Stimulated activated CD8-positive, alpha-beta memory T cell treated with anti-CD3 and anti-CD28 coated beads, Interleukin-7, amount 100 ng/mL, for 48 hours (primary cell): Measurements from ENCODE around the gene ZBED4.

Experiments
- DNase-seq, 2 donors: peaks; one replicate each; pipeline ENCODE4 v3.0.0-alpha.2; 2020; ENCODE audit warnings: low read depth in 1 of 2; ENCODE audit errors: extremely low read depth in 1 of 2

ZBED4 gene

DNA sequence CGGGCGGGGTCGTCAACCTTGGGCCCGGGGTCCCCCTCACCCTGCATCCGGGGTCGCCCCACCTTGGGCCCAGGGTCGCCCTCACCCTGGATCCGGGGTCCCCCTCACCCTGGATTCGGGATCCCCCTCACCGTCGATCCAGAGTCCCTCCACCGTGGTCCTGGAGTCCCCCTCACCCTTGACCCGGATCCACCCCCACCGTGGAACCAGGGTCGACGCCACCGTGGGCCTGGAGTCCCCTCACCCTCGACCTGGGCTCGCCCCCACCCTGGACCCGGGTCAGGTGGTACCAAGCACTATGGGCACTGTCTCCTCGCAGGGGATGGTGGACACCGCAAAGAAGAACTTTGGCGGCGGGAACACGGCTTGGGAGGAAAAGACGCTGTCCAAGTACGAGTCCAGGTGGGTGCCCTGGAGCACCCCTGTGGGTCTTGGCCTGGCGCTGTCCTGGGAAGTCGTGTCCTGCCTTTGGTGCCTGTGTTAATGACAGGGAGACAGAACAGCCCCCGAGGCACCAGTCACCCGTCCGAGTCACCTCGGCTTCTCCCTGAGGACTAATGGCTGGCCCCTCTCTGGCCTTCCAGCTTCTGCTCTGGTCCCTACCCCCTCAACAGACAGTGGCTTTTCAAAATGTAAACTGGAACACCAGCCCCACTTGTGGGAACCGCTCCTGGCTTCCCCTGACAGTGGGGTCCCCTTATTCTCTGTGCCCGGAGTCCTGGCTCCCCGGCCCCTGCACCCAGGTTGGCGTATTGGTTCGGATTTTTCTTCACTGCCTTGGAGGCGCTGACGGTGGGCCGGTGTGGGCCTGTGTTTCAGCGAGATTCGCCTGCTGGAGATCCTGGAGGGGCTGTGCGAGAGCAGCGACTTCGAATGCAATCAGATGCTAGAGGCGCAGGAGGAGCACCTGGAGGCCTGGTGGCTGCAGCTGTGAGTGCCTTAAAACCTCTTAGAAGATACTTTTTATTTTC lies 65.6 kb downstream of the ZBED4 start:
- DNase-seq = no peak

DNA sequence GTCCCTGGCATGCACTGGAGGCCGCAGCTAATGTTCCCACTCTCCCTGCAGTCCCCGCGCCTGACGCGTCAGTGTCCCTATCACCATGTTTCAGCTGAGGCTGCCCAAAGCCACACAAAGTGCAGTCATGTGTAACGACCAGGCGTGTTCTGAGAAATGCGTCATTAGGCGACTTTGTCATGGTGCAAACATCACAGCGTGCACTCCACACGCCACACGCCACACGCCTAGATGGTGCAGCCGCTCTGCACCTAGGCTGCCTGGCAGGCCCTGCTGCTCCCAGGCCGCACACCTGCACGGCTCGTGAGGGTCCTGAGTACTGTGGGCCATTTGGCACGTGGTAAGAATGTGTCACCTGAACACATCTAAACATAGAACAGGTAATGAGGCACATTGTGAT lies 67.2 kb downstream of the ZBED4 start:
- DNase-seq = no peak

DNA sequence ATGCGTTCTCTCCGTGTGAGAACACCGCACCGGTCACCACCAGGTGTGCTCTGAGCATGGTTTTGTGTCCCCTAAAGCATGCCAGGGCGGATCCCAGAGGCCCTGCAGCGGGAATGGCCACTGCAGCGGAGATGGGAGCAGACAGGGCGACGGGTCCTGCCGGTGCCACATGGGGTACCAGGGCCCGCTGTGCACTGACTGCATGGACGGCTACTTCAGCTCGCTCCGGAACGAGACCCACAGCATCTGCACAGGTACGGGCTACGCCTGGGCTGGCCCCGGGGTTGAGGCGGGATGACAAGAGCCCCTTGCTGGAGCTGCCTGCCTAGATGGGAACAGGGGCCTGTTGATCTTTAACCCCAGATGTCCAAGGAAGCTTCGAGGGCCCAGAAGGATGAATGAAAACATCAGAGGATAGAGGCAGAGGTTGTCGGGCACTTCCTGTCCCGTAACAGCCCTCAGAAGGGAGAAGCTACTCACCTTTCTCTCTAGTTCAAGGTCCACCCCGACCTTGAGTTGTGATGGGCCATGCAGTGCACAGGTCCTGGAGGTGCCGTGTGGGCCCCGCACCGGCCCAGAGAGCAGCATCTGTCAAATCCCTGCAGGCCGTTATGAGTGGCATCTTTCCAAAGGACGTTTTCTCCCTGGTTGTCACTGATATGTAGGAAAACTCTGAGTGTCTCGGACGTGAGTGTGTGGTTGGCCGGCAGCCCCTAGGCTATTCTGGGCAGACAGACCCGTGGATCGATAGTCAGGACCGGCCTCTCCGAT lies 68.0 kb downstream of the ZBED4 start:
- DNase-seq = no peak

DNA sequence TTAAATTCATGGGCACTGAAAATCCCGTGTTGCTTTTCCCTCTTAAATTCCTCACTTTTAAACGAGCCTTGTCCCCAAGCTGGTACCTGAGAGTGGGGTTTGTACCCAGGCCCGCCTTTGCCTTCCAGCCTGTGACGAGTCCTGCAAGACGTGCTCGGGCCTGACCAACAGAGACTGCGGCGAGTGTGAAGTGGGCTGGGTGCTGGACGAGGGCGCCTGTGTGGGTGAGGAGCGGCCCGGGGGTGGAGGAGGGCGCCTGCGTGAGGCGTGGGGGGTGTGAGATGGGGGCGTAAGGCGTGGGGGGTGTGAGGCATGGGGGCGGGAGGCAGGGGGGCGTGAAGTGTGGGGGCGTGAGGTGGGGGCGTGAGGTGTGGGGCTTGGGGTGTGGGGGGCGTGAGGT lies 68.8 kb downstream of the ZBED4 start:
- no peak for DNase-seq

DNA sequence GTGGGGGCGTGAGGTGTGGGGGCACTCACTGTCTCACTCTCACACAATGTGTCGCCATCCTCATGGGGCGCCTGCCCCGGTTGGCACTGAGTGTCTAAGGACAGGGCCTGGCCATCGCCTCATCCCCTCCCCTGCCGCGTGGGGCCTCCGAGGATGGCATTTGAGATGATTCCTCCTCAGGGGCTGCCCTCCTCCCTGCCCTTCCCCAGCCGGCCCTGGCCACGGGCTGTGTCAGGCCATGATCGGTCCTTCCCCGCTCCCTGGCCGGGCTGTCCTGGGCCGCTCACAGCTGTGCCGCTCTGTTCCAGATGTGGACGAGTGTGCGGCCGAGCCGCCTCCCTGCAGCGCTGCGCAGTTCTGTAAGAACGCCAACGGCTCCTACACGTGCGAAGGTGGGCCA lies 69.3 kb downstream of the ZBED4 start:
- DNase-seq = no peak

DNA sequence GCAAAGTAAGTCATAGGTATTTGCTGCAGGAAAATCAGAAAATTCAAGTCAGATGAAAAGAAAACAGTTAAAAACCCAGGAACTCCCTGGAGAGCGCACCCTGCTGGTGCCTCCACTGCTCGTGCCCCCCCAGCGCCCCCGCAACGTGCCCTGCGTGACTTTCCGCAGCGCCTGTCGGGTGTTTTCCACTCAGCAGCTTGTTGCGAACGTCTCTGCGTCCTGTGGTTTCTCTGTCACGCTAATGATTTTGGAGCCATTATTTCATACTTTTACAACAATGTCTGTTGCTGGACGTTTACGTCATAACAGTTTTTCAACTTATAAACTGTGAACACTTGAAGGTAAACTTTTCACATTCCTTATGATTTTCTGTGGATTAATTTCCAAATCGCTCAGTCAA lies 69.8 kb downstream of the ZBED4 start:
- DNase-seq = no peak

DNA sequence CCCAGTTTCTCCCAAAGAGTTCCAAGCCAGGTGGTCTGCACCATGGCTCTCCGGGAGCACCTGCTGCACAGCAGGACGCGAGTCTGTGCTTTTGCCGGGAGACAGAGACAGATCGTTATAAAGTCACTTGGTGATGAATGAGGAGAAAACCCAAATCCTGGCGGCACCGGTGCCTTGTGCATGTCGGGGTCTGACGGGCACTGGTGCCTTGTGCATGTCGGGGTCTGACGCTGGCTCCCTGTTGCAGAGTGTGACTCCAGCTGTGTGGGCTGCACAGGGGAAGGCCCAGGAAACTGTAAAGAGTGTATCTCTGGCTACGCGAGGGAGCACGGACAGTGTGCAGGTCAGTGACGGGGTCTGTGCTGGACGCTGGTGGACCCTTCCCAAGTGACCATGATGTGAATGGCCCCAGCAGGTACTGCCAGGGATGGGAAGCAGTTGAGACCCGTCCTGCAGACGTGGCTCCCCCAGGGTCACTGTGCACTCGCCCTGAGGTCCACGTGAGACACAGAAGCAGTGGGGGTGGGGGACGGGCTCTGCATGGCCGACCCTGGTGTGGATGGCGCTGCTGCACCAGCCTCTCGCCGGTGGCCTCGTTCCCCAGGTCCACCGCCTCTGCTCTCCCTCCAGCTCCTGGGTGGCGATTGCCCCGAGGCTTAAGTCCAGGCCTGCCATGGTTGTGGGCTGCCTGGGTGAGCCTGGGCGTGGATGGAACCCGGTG lies 70.6 kb downstream of the ZBED4 start:
- DNase-seq = no peak

DNA sequence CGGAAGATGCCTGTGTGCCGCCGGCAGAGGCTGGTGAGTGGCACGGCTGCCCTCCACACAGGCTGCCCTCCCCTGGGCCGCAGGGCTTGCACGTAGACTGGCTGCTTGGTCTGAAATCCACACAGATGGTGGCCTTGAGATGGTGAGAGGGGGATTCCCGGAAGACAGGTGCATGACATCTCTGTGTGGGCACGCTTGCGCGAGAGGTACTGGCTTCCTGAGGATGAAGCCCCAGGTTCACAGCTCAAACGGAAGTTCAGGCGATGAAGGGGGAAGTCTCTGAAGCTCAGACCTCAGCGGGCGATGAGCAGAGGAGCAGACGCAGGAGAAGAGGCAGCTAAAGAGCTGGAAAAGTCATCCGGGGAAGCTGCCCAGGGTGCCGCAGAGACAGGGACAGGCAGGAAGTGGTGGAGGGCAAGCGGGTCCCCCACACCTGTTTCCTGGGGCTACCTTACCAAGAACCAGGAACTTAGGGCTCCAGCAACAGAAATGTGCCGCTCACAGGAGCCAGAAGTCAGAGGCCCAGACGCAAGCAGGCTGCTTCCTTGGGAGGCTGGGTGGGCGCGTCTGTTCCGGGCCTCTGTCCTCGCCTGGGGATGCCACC lies 72.0 kb downstream of the ZBED4 start:
- DNase-seq = peak in 1 of 2 donors; percentile 62

DNA sequence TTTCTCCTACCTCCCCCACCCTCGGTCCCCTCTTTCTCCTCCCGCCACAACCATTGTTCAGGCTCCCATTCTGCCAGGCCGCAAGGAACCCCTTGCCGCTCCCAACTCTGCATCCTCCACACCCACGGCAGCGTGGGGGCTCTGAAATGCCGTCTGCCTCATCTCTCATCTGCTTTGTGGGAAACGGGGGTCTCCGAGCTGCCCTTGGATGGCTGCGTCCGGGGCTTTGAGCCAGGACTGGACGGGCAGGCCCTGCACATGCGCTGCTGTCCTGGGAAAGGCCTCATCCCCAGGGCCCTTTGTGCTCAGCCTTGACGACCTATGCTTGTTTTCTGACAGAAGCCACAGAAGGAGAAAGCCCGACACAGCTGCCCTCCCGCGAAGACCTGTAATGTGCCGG lies 73.3 kb downstream of the ZBED4 start:
- DNase-seq = no peak

GRCh38 chr22:49927483-49928184 lies 74.0 kb downstream of the ZBED4 start:
- DNase-seq = no peak

GRCh38 chr22:49928185-49928495 lies 74.5 kb downstream of the ZBED4 start:
- DNase-seq = no peak

DNA sequence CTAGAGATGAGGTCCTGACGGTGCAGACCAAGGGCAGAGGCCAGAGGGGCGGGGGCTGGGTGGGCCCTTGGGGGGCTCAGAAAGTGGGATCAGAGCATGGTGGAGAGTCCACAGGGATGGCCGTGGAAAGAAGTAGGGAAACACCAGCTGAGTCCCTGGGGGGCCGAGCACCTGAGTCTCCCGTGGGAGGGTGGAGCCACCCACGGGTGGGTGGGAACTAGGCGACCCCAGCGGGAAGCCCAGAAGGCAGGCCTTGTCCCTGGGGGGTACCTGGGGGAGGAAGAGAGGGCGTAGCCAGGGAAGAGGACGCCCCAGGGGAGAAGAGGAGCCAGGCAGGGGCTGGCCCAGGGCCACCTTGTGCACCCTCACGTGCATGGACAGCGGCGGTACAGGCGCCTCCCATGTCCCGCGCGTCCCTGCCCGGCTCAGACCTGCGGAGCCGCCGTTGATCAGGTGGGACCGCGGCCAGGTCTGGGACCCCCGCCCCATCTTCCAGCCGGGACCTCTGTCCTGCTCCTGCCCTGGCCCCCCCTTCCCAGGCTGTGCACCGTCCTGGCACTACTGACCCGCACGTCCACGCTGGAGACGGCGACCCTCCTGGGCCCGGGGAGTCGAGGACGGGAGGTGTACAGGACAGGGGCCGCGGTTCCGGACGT lies 75.0 kb downstream of the ZBED4 start:
- no peak for DNase-seq

- peak; percentile 31 to 64 for DNase-seq
Observed at GRCh38 chr22:49929211-49929979, 75.8 kb downstream of the ZBED4 start.

- no peak for DNase-seq
Observed at GRCh38 chr22:49929994-49930575, 76.4 kb downstream of the ZBED4 start.

- DNase-seq = peak in 1 of 2 donors; percentile 33
Observed at GRCh38 chr22:49930596-49931412, 77.2 kb downstream of the ZBED4 start.

- DNase-seq = no peak
Observed at GRCh38 chr22:49933236-49934159, 79.9 kb downstream of the ZBED4 start.
